Mucosa of rectum (tissue), 2 donors: ENCODE measurements around the gene ZNF296.

ENCODE experiments used
- H3K27ac ChIP-seq, 2 donors: one replicate each; pipeline ENCODE4 v1.7.0; 2013; ENCODE audit warnings: inconsistent platforms in 2 of 2, low read depth in 2 of 2, low read length in 2 of 2
- H3K27me3 ChIP-seq, 2 donors: one replicate each; pipeline ENCODE4 v1.7.0; 2013; ENCODE audit warnings: low read length in 2 of 2; ENCODE audit not compliant: control insufficient read depth in 2 of 2, insufficient read depth in 2 of 2
- H3K36me3 ChIP-seq, 2 donors: one replicate each; pipeline ENCODE4 v1.7.0; 2013; ENCODE audit warnings: low read length in 2 of 2; ENCODE audit not compliant: control insufficient read depth in 2 of 2, insufficient read depth in 2 of 2
- H3K4me1 ChIP-seq, 2 donors: one replicate each; pipeline ENCODE4 v1.7.0; 2013; ENCODE audit warnings: low read length in 2 of 2, mild to moderate bottlenecking in 1 of 2; ENCODE audit not compliant: control insufficient read depth in 2 of 2, insufficient read depth in 2 of 2
- H3K4me3 ChIP-seq, 2 donors: one replicate each; pipeline ENCODE4 v1.7.0; 2013; ENCODE audit warnings: low read length in 2 of 2
- H3K9ac ChIP-seq, 2 donors: one replicate each; pipeline ENCODE4 v1.7.0; 2013; ENCODE audit warnings: low read length in 2 of 2, low read depth in 1 of 2, mild to moderate bottlenecking in 1 of 2
- H3K9me3 ChIP-seq, 2 donors: one replicate each; pipeline ENCODE4 v1.7.0; 2013; ENCODE audit warnings: low read length in 2 of 2; ENCODE audit not compliant: control insufficient read depth in 2 of 2
- donor health status: healthy.
- donor health status: Normal muscosa, but diverticular disease.

ZNF296 gene

GRCh38 chr19:45097450-45097775, 21.1 kb upstream of the ZNF296 start:
- peaks cover 0 to 2% of the 10 kb centered on the region in 2 donors for H3K36me3 ChIP-seq
- H3K27me3 ChIP-seq = no peaks in the 10 kb centered on the region
- no peaks in the 10 kb centered on the region for H3K9me3 ChIP-seq
- no peak overlapping the region for H3K9ac ChIP-seq
- H3K4me3 ChIP-seq = no peak overlapping the region
- H3K4me1 ChIP-seq = peaks cover 41 to 43% of the 10 kb centered on the region in 2 donors
- H3K27ac ChIP-seq = peak overlapping the region in 1 of 2 donors; percentile 32

GRCh38 chr19:45096700-45097099, 20.4 kb upstream of the ZNF296 start:
- H3K27ac ChIP-seq = no peak overlapping the region

GRCh38 chr19:45095496-45096413, 19.5 kb upstream of the ZNF296 start:
- no peak overlapping the region for H3K9ac ChIP-seq
- peaks cover 0 to 2% of the 10 kb centered on the region in 2 donors for H3K36me3 ChIP-seq
- peaks cover 33 to 40% of the 10 kb centered on the region in 2 donors for H3K4me1 ChIP-seq
- H3K9me3 ChIP-seq = no peaks in the 10 kb centered on the region
- no peak overlapping the region for H3K27ac ChIP-seq
- H3K27me3 ChIP-seq = no peaks in the 10 kb centered on the region
- H3K4me3 ChIP-seq = no peak overlapping the region

More at GRCh38 chr19:45096700-45097099, 20.4 kb upstream of the ZNF296 start:
- no peak overlapping the region for H3K4me3 ChIP-seq
- H3K36me3 ChIP-seq = peaks cover 0 to 2% of the 10 kb centered on the region in 2 donors
- H3K27me3 ChIP-seq = no peaks in the 10 kb centered on the region
- peaks cover 37 to 44% of the 10 kb centered on the region in 2 donors for H3K4me1 ChIP-seq
- H3K9me3 ChIP-seq = no peaks in the 10 kb centered on the region
- no peak overlapping the region for H3K9ac ChIP-seq

- Histone ChIP-seq H3K9me3 (no peaks in the 10 kb centered on the region), H3K36me3 (peaks cover 3 to 8% of the 10 kb centered on the region in 2 donors), H3K4me3 (peak overlapping the region in 1 of 2 donors; percentile 92), H3K9ac (no peak overlapping the region), H3K27me3 (no peaks in the 10 kb centered on the region), H3K27ac (no peak overlapping the region), H3K4me1 (peaks cover 36 to 47% of the 10 kb centered on the region in 2 donors)
Observed at GRCh38 chr19:45094707-45095106, 18.4 kb upstream of the ZNF296 start.

- Histone ChIP-seq H3K27me3 (no peaks in the 10 kb centered on the region), H3K9me3 (no peaks in the 10 kb centered on the region), H3K27ac (no peak overlapping the region), H3K4me1 (peaks cover 36 to 47% of the 10 kb centered on the region in 2 donors), H3K4me3 (peak overlapping the region; percentile 90 to 92), H3K9ac (peak overlapping the region; percentile 86 to 90), H3K36me3 (peaks cover 3 to 8% of the 10 kb centered on the region in 2 donors)
Observed at GRCh38 chr19:45094137-45094536, 17.9 kb upstream of the ZNF296 start.

- no peaks in the 10 kb centered on the region for H3K9me3 ChIP-seq
- H3K4me1 ChIP-seq = peaks cover 34 to 41% of the 10 kb centered on the region in 2 donors
- peaks cover 3 to 8% of the 10 kb centered on the region in 2 donors for H3K36me3 ChIP-seq
- H3K9ac ChIP-seq = peak within 1 kb of the TSS; percentile 86 to 90
- peak within 1 kb of the TSS; percentile 90 to 92 for H3K4me3 ChIP-seq
- H3K27ac ChIP-seq = peak within 1 kb of the TSS; percentile 91 to 95
- H3K27me3 ChIP-seq = no peaks in the 10 kb centered on the region
Observed at GRCh38 chr19:45092747-45093678, 16.7 kb upstream of the ZNF296 start, which contains the start of gene PPP1R37. PPP1R37 (plus strand) TSS chr19:45093179; CDS start chr19:45093326, 147 bp downstream.

- Histone ChIP-seq H3K36me3 (peaks cover 4 to 11% of the 10 kb centered on the region in 2 donors), H3K4me1 (peaks cover 32 to 38% of the 10 kb centered on the region in 2 donors), H3K27ac (peak overlapping the region; percentile 91 to 95), H3K9me3 (no peaks in the 10 kb centered on the region), H3K27me3 (no peaks in the 10 kb centered on the region), H3K4me3 (peak overlapping the region; percentile 90 to 92), H3K9ac (peak overlapping the region; percentile 80 to 86)
Observed at GRCh38 chr19:45091031-45091923, 15.0 kb upstream of the ZNF296 start.

GRCh38 chr19:45090606-45091005, 14.3 kb upstream of the ZNF296 start:
- Histone ChIP-seq H3K27me3 (no peaks in the 10 kb centered on the region), H3K9me3 (no peaks in the 10 kb centered on the region), H3K4me3 (peak overlapping the region; percentile 90 to 92), H3K9ac (peak overlapping the region; percentile 51 to 63), H3K36me3 (peaks cover 6 to 13% of the 10 kb centered on the region in 2 donors), H3K4me1 (peaks cover 26 to 34% of the 10 kb centered on the region in 2 donors), H3K27ac (peak overlapping the region; percentile 91 to 95)

- Histone ChIP-seq H3K36me3 (peaks cover 10 to 13% of the 10 kb centered on the region in 2 donors), H3K4me3 (peak overlapping the region in 1 of 2 donors; percentile 5), H3K27me3 (no peaks in the 10 kb centered on the region), H3K9ac (no peak overlapping the region), H3K9me3 (no peaks in the 10 kb centered on the region), H3K27ac (no peak overlapping the region), H3K4me1 (peaks cover 26 to 34% of the 10 kb centered on the region in 2 donors)
Observed at GRCh38 chr19:45090034-45090433, 13.8 kb upstream of the ZNF296 start.
